Liver (tissue), 9 donors: ENCODE measurements around the gene DNAH5. TPM values are rescaled to one million over a fixed set of nuclear protein-coding genes. Genes with fewer than 3 reads are reported as not detected.

ENCODE experiments used
- DNase-seq: peaks from one replicate; pipeline ENCODE4 v3.0.0-alpha.2; 2017; ENCODE audit warnings: low spot score
- H3K27ac ChIP-seq, 2 donors: one replicate each; pipeline ENCODE4 v1.7.0; 2013; ENCODE audit warnings: inconsistent platforms in 2 of 2, low read length in 2 of 2, control low read depth in 1 of 2, low read depth in 1 of 2, mild to moderate bottlenecking in 1 of 2
- H3K27me3 ChIP-seq, 4 donors: one replicate each; pipeline versions ENCODE4 v1.6.1 to v1.7.0; 2013; ENCODE audit warnings: low read length in 3 of 4, inconsistent platforms in 1 of 4, mild to moderate bottlenecking in 1 of 4, moderate library complexity in 1 of 4; ENCODE audit not compliant: control insufficient read depth in 4 of 4, insufficient read depth in 4 of 4
- H3K36me3 ChIP-seq, 4 donors: one replicate each; pipeline versions ENCODE4 v1.6.1 to v1.7.0; 2013; ENCODE audit warnings: low read length in 3 of 4, mild to moderate bottlenecking in 3 of 4, low read depth in 1 of 4, moderate library complexity in 1 of 4; ENCODE audit not compliant: control insufficient read depth in 4 of 4, insufficient read depth in 3 of 4
- H3K4me1 ChIP-seq, 4 donors: one replicate each; pipeline versions ENCODE4 v1.6.1 to v1.7.0; 2013; ENCODE audit warnings: low read length in 3 of 4, mild to moderate bottlenecking in 3 of 4, moderate library complexity in 1 of 4; ENCODE audit not compliant: control insufficient read depth in 4 of 4, insufficient read depth in 4 of 4
- H3K4me3 ChIP-seq, 3 donors: one replicate each; pipeline versions ENCODE4 v1.6.1 to v1.7.0; 2013; ENCODE audit warnings: low read length in 3 of 3, control low read depth in 1 of 3, low read depth in 1 of 3, mild to moderate bottlenecking in 1 of 3
- H3K9ac ChIP-seq, 2 donors: one replicate each; pipeline ENCODE4 v1.7.0; 2013; ENCODE audit warnings: low read length in 2 of 2, mild to moderate bottlenecking in 2 of 2, moderate library complexity in 2 of 2, control low read depth in 1 of 2, low read depth in 1 of 2
- H3K9me3 ChIP-seq, 4 donors: one replicate each; pipeline versions ENCODE4 v1.6.1 to v1.7.0; 2013; ENCODE audit warnings: low read length in 3 of 4; ENCODE audit not compliant: control insufficient read depth in 4 of 4
- CTCF ChIP-seq: fragments of 150-350 bp; IDR thresholded peaks from 2 replicates; pipeline ENCODE4 v1.5.1; 2017; ENCODE audit warnings: improper control_type of control experiment, low read depth, low read length; ENCODE audit not compliant: missing input control
- EGR1 ChIP-seq, 2 donors: IDR thresholded peaks; 2 replicates each; pipeline ENCODE4 v1.6.1; 2016 to 2018; ENCODE audit warnings: antibody characterized with exemption in 2 of 2, low read depth in 2 of 2
- FOXA1 ChIP-seq: IDR thresholded peaks from 2 replicates; pipeline ENCODE4 v1.6.1; 2016; ENCODE audit warnings: antibody characterized with exemption
- FOXA2 ChIP-seq: IDR thresholded peaks from 2 replicates; pipeline ENCODE4 v1.6.1; 2016; ENCODE audit warnings: antibody characterized with exemption
- GABPA ChIP-seq, 2 donors: IDR thresholded peaks in 1 of 2; conservative IDR thresholded peaks in 1 of 2; 2 replicates each; pipeline ENCODE4 v1.6.1; 2016; ENCODE audit warnings: antibody characterized with exemption in 2 of 2, mild to moderate bottlenecking in 1 of 2, moderate library complexity in 1 of 2
- HNF4A ChIP-seq, 2 donors: conservative IDR thresholded peaks; 2 replicates each; pipeline ENCODE4 v1.6.1; 2016; ENCODE audit warnings: antibody characterized with exemption in 2 of 2, mild to moderate bottlenecking in 2 of 2
- HNF4G ChIP-seq: IDR thresholded peaks from 2 replicates; pipeline ENCODE4 v1.6.1; 2016; ENCODE audit warnings: antibody characterized with exemption
- JUND ChIP-seq, 2 donors: IDR thresholded peaks; 2 replicates each; pipeline ENCODE4 v1.6.1; 2016; ENCODE audit warnings: antibody characterized with exemption in 2 of 2
- NR2F2 ChIP-seq: IDR thresholded peaks from 2 replicates; pipeline ENCODE4 v1.6.1; 2016; ENCODE audit warnings: antibody characterized with exemption
- RAD21 ChIP-seq, 2 donors: IDR thresholded peaks; 2 replicates each; pipeline ENCODE4 v1.6.1; 2016; ENCODE audit warnings: antibody characterized with exemption in 2 of 2, mild to moderate bottlenecking in 2 of 2
- REST ChIP-seq: IDR thresholded peaks from 2 replicates; pipeline ENCODE4 v1.6.1; 2016; ENCODE audit warnings: antibody characterized with exemption, mild to moderate bottlenecking
- SP1 ChIP-seq: IDR thresholded peaks from 2 replicates; pipeline ENCODE4 v1.6.1; 2018; ENCODE audit warnings: antibody characterized with exemption, mild to moderate bottlenecking
- TAF1 ChIP-seq: conservative IDR thresholded peaks from 2 replicates; pipeline ENCODE4 v1.6.1; 2016; ENCODE audit warnings: antibody characterized with exemption, mild to moderate bottlenecking
- YY1 ChIP-seq: IDR thresholded peaks from 2 replicates; pipeline ENCODE4 v1.6.1; 2016; ENCODE audit warnings: antibody characterized with exemption, mild to moderate bottlenecking
- WGBS: extraction: QIAGEN DNeasy Blood & Tissue Kit; methylation state at CpG from one replicate; pipeline ENCODE4 v1.1.7; 2013; 5-methylcytosine and 5-hydroxymethylcytosine counted together
- polyA plus RNA-seq, 2 donors: library from polyadenylated mRNA; stranded (reverse) in 1 of 2; unstranded in 1 of 2; fragments of 200-250 nt in 1 of 2; fragments of >200 nt in 1 of 2; fragmentation: Nextera tagmentation in 1 of 2; extraction: Ambion mirVana in 1 of 2; gene quantifications; one replicate each; pipeline versions ENCODE4 v1.2.1 to v1.2.3, GENCODE V29; 2013 to 2015
- total RNA-seq, 2 donors: library from RNA; depleted of rRNA; stranded (reverse); fragments of >200 nt; gene quantifications; one replicate each; pipeline ENCODE4 v1.2.3, GENCODE V29; 2014
- TF ChIP-seq, protein P1 (sequence below): IDR thresholded peaks from 2 replicates; pipeline ENCODE4 v1.6.1; 2016; ENCODE audit warnings: antibody characterized with exemption
- TF ChIP-seq, protein P2 (sequence below): IDR thresholded peaks from 2 replicates; pipeline ENCODE4 v1.6.1; 2016; ENCODE audit warnings: antibody characterized with exemption
- TF ChIP-seq, protein P3 (sequence below): IDR thresholded peaks from 2 replicates; pipeline ENCODE4 v1.6.1; 2016; ENCODE audit warnings: antibody characterized with exemption
- donor health status: healthy.
- donor health status: healthy.
- donor health status: healthy.
- donor health status: healthy.
- donor health status: healthy.

The DNAH5 gene
- total and polyA plus RNA-seq, 4 donors, result 0.19 to 14.8 (median 4.4) TPM

GRCh38 chr5:13773649-13774048 lies 170.8 kb downstream of the DNAH5 start:
- WGBS, result 65% methylated on average over 2 of the region's 2 CpGs
- H3K9me3 ChIP-seq, result no peaks in the 10 kb centered on the region
- no peak for DNase-seq
- H3K4me3 ChIP-seq, result no peak overlapping the region
- H3K27ac ChIP-seq, result no peak overlapping the region
- no peak for TF ChIP-seq JUND (IDR thresholded peaks at IDR 0.05)
- TF ChIP-seq, protein P1, sequence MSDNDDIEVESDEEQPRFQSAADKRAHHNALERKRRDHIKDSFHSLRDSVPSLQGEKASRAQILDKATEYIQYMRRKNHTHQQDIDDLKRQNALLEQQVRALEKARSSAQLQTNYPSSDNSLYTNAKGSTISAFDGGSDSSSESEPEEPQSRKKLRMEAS, result no peak
- no peak for TF ChIP-seq FOXA2
- TF ChIP-seq, protein P2, sequence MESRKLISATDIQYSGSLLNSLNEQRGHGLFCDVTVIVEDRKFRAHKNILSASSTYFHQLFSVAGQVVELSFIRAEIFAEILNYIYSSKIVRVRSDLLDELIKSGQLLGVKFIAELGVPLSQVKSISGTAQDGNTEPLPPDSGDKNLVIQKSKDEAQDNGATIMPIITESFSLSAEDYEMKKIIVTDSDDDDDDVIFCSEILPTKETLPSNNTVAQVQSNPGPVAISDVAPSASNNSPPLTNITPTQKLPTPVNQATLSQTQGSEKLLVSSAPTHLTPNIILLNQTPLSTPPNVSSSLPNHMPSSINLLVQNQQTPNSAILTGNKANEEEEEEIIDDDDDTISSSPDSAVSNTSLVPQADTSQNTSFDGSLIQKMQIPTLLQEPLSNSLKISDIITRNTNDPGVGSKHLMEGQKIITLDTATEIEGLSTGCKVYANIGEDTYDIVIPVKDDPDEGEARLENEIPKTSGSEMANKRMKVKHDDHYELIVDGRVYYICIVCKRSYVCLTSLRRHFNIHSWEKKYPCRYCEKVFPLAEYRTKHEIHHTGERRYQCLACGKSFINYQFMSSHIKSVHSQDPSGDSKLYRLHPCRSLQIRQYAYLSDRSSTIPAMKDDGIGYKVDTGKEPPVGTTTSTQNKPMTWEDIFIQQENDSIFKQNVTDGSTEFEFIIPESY, result no peak
- no peak for TF ChIP-seq SP1
- TF ChIP-seq RAD21 (IDR thresholded peaks at IDR 0.05), result no peak
- no peak for TF ChIP-seq CTCF
- TF ChIP-seq TAF1, result no peak
- TF ChIP-seq HNF4G, result no peak
- no peak for TF ChIP-seq FOXA1
- no peak for TF ChIP-seq GABPA (IDR thresholded peaks at IDR 0.05 in 1 of 2, conservative IDR thresholded peaks at IDR 0.05 in 1 of 2)
- no peak for TF ChIP-seq EGR1 (IDR thresholded peaks at IDR 0.05; ENCODE audit: low read depth in 2 of 2)
- TF ChIP-seq HNF4A (conservative IDR thresholded peaks at IDR 0.05), result no peak
- no peak for TF ChIP-seq REST
- TF ChIP-seq, protein P3, sequence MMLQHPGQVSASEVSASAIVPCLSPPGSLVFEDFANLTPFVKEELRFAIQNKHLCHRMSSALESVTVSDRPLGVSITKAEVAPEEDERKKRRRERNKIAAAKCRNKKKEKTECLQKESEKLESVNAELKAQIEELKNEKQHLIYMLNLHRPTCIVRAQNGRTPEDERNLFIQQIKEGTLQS, result no peak
- no peaks in the 10 kb centered on the region for H3K36me3 ChIP-seq
- H3K27me3 ChIP-seq, result peaks cover 0 to 1% (median 0%) of the 10 kb centered on the region in 4 donors
- H3K4me1 ChIP-seq, result no peaks in the 10 kb centered on the region
- H3K9ac ChIP-seq, result no peak overlapping the region

- Histone ChIP-seq H3K9me3 (no peaks in the 10 kb centered on the region), H3K27me3 (no peaks in the 10 kb centered on the region), H3K9ac (no peak overlapping the region), H3K4me3 (no peak overlapping the region), H3K36me3 (no peaks in the 10 kb centered on the region), H3K4me1 (peaks cover 0 to under 1% (median 0%) of the 10 kb centered on the region in 4 donors), H3K27ac (no peak overlapping the region)
- TF ChIP-seq FOXA1, result no peak
- no peak for TF ChIP-seq REST
- no peak for TF ChIP-seq SP1
- TF ChIP-seq YY1, result no peak
- TF ChIP-seq, protein P3, result no peak
- TF ChIP-seq, protein P2, result no peak
- TF ChIP-seq GABPA (IDR thresholded peaks at IDR 0.05 in 1 of 2, conservative IDR thresholded peaks at IDR 0.05 in 1 of 2), result no peak
- TF ChIP-seq NR2F2, result no peak
- TF ChIP-seq HNF4G, result no peak
- 75% methylated on average over 1 of the region's 1 CpG for WGBS
- no peak for DNase-seq
These were observed 173.4 kb downstream of the DNAH5 start for GRCh38 chr5:13771011-13771571.
